MM.1S (cell line): ENCODE data around the gene SOX14.

Experiments used
- CTCF ChIP-seq: fragments of 300-600 bp; sonication (generic); IDR thresholded peaks from 2 replicates; pipeline ENCODE4 v1.5.1; 2016; ENCODE audit warnings: antibody characterized with exemption, low read length, mixed read lengths
- EZH2 ChIP-seq: fragments of 300-600 bp; sonication (generic); optimal IDR thresholded peaks from 2 replicates; pipeline ENCODE3; 2017; ENCODE audit warnings: low read depth, mild to moderate bottlenecking, antibody characterized with exemption, low read length, mixed read lengths
- EZH2phosphoT487 ChIP-seq: fragments of 300-600 bp; sonication (generic); IDR thresholded peaks from 2 replicates; pipeline ENCODE4 v1.6.1; 2018; ENCODE audit warnings: antibody characterized with exemption, low read length

- TF ChIP-seq CTCF (no peak), EZH2phosphoT487 (no peak), EZH2 (no peak)
Measured at GRCh38 chr3:137764563-137765309, 621 bp downstream of the SOX14 start.
